HCT116 (cell line): ENCODE data around the gene BAG1. TPM values are rescaled to one million over a fixed set of nuclear protein-coding genes. Genes with fewer than 3 reads are reported as not detected.

Experiments
- ATAC-seq: fragments of 200-7000 bp; cut with Tn5 transposase; 2 replicates; pipeline ENCODE4 v1.9.1; 2020; ENCODE audit warnings: mild to moderate bottlenecking, moderate library complexity
- BruUV-seq: library from RNA; stranded (reverse); fragments of 400-500 nt; replicated peaks from 2 replicates; lab custom pipeline; 2021; lab: Mats Ljungman, UMichigan
- CTCF ChIA-PET: fragments of 300-600 bp; sonication (Branson Sonifier 250); formaldehyde crosslinking; loops from one replicate; lab custom pipeline; 2021; ENCODE audit warnings: antibody characterized with exemption; lab: Charles Lee
- POLR2A ChIA-PET: fragments of 300-600, 350-600 bp; sonication (Branson Sonifier 250); formaldehyde crosslinking; loops from one replicate; lab custom pipeline; 2021; ENCODE audit warnings: antibody characterized with exemption; lab: Charles Lee
- RAD21 ChIA-PET, 2 experiments: fragments of 300-600 bp; sonication (Branson Sonifier 250); formaldehyde crosslinking; loops; one replicate each; lab custom pipeline; 2023; ENCODE audit warnings: low total read pairs in 2 of 2; ENCODE audit not compliant: uncharacterized antibody in 2 of 2, unreplicated experiment in 2 of 2, low non-redundant PET in 1 of 2; lab: Charles Lee
- DNase-seq: peaks from one replicate; pipeline ENCODE4 v3.0.0-alpha.2; 2010; ENCODE audit warnings: low read depth, low spot score
- H2AFZ ChIP-seq: fragments of 200-600 bp; shearing (Covaris generic), sonication (generic); 2 replicates; pipeline ENCODE4 v1.6.1; 2017; ENCODE audit warnings: low read depth, mixed run types, mixed read lengths, antibody characterized with exemption, low read length; ENCODE audit not compliant: poor library complexity, severe bottlenecking
- H3K27ac ChIP-seq: 2 replicates; pipeline ENCODE4 v1.5.1; 2012; ENCODE audit warnings: low read depth, low read length
- H3K27me3 ChIP-seq: fragments of 200-600 bp; sonication (generic); 2 replicates; pipeline ENCODE4 v1.6.1; 2016; ENCODE audit warnings: mixed run types, low read length, mixed read lengths; ENCODE audit not compliant: insufficient read depth
- H3K36me3 ChIP-seq, 2 experiments: fragments of 200-500 bp in 1 of 2; fragments of 200-600 bp in 1 of 2; sonication (Bioruptor generic) in 1 of 2; sonication (generic) in 1 of 2; 2 replicates each; pipeline versions ENCODE4 v1.5.1 to v1.6.1; 2014 to 2016; ENCODE audit warnings: low read length in 2 of 2, inconsistent platforms in 1 of 2, mixed read lengths in 1 of 2, mixed run types in 1 of 2; ENCODE audit not compliant: insufficient read depth in 2 of 2, control insufficient read depth in 1 of 2
- H3K4me1 ChIP-seq, 2 experiments: fragments of 200-600 bp in 1 of 2; sonication (generic) in 1 of 2; 2 replicates each; pipeline versions ENCODE4 v1.5.1 to v1.6.1; 2012 to 2017; ENCODE audit warnings: low read length in 2 of 2, inconsistent platforms in 1 of 2, mild to moderate bottlenecking in 1 of 2, mixed read lengths in 1 of 2, mixed run types in 1 of 2, moderate library complexity in 1 of 2; ENCODE audit not compliant: insufficient read depth in 2 of 2, control insufficient read depth in 1 of 2
- H3K4me2 ChIP-seq: fragments of 200-600 bp; sonication (generic); 2 replicates; pipeline ENCODE4 v1.6.1; 2017; ENCODE audit warnings: mixed run types, low read length, mixed read lengths
- H3K4me3 ChIP-seq, 2 experiments: fragments of 200-600 bp in 1 of 2; sonication (generic) in 1 of 2; replicated peaks in 1 of 2; 2 replicates each; pipeline ENCODE4 v1.5.1; 2011 to 2016; ENCODE audit warnings: low read length in 2 of 2, control low read depth in 1 of 2, low read depth in 1 of 2, mild to moderate bottlenecking in 1 of 2, mixed read lengths in 1 of 2, mixed run types in 1 of 2
- H3K79me2 ChIP-seq: fragments of 200-600 bp; sonication (generic); 2 replicates; pipeline ENCODE4 v1.6.1; 2017; ENCODE audit warnings: mild to moderate bottlenecking, mixed run types, low read length, moderate library complexity, mixed read lengths; ENCODE audit not compliant: insufficient read depth
- H3K9ac ChIP-seq: fragments of 200-600 bp; sonication (generic); 2 replicates; pipeline ENCODE4 v1.6.1; 2016; ENCODE audit warnings: low read length, mixed read lengths
- H3K9me2 ChIP-seq: fragments of 200-600 bp; sonication (generic), shearing (Covaris generic); 2 replicates; pipeline ENCODE4 v1.6.1; 2017; ENCODE audit warnings: mixed run types, mild to moderate bottlenecking, moderate library complexity; ENCODE audit not compliant: insufficient read depth
- H3K9me3 ChIP-seq, 2 experiments: fragments of 200-500 bp in 1 of 2; fragments of 200-600 bp in 1 of 2; sonication (Bioruptor generic) in 1 of 2; sonication (generic) in 1 of 2; 2 replicates each; pipeline ENCODE4 v1.6.1; 2014 to 2017; ENCODE audit warnings: low read length in 2 of 2, mixed read lengths in 2 of 2, inconsistent platforms in 1 of 2, low read depth in 1 of 2, mild to moderate bottlenecking in 1 of 2, mixed run types in 1 of 2, moderate library complexity in 1 of 2; ENCODE audit not compliant: control insufficient read depth in 1 of 2, insufficient read depth in 1 of 2
- H4K20me1 ChIP-seq: fragments of 200-600 bp; sonication (generic), shearing (Covaris generic); 2 replicates; pipeline ENCODE4 v1.6.1; 2017; ENCODE audit warnings: mixed run types, mild to moderate bottlenecking, moderate library complexity; ENCODE audit not compliant: insufficient read depth
- EZH2phosphoT487 ChIP-seq: fragments of 200-600 bp; IDR thresholded peaks from 2 replicates; pipeline ENCODE4 v1.6.1; 2018; ENCODE audit warnings: antibody characterized with exemption, borderline replicate concordance
- FOSL1 ChIP-seq: IDR thresholded peaks from 2 replicates; pipeline ENCODE4 v1.6.1; 2012; ENCODE audit warnings: low read depth
- TCF7L2 ChIP-seq: IDR thresholded peaks from 2 replicates; pipeline ENCODE4 v1.7.0; 2011; ENCODE audit warnings: borderline replicate concordance, inconsistent platforms; ENCODE audit not compliant: insufficient read depth, insufficient read length; ENCODE audit errors: extremely low read depth
- ZFX ChIP-seq: fragments of 450-650 bp; IDR thresholded peaks from 2 replicates; pipeline ENCODE4 v1.6.1; 2017
- intact Hi-C: fragments of 100-400 bp; cut with micrococcal nuclease; formaldehyde crosslinking; loops from 2 replicates; pipeline ENCODE4 v1.10.0; 2022
- total RNA-seq: library from RNA; stranded (reverse); gene quantifications from one replicate; pipeline ENCODE4 v1.2.1, GENCODE V29; 2021; ENCODE audit not compliant: unreplicated experiment

Gene BAG1
- total RNA-seq, 1 experiment from 2014 or later, result 58.2 TPM

GRCh38 chr9:33300546-33300945 lies 36.0 kb upstream of the BAG1 start:
- H3K9me3 ChIP-seq, result no peaks in the 10 kb centered on the region
- ATAC-seq (no peak), DNase-seq (no peak)
- ChIA-PET CTCF (no interaction called here), RAD21 (no interaction called here), POLR2A (interaction anchor here (1.5 kb wide), 1 partner anchor 10 kb away, joined by 3 read pairs; the partner anchor contains the start of gene NFX1)
- H3K79me2 ChIP-seq, result peaks cover 83% of the 10 kb centered on the region
- H3K4me2 ChIP-seq, result no peak overlapping the region
- no TSS peak for BruUV-seq
- no peaks in the 10 kb centered on the region for H3K27me3 ChIP-seq
- H2AFZ ChIP-seq, result no peak overlapping the region
- no peaks in the 10 kb centered on the region for H3K4me1 ChIP-seq
- no peak overlapping the region for H3K27ac ChIP-seq
- no peaks in the 10 kb centered on the region for H3K9me2 ChIP-seq
- H3K4me3 ChIP-seq, result no peak overlapping the region
- intact Hi-C loops, result no loop called here
- TF ChIP-seq ZFX, result no peak
- no peak for TF ChIP-seq EZH2phosphoT487
- TF ChIP-seq FOSL1, result no peak
- no peaks in the 10 kb centered on the region for H4K20me1 ChIP-seq
- H3K9ac ChIP-seq, result no peak overlapping the region
- H3K36me3 ChIP-seq, result peaks cover 71 to 73% of the 10 kb centered on the region in 2 experiments

DNA sequence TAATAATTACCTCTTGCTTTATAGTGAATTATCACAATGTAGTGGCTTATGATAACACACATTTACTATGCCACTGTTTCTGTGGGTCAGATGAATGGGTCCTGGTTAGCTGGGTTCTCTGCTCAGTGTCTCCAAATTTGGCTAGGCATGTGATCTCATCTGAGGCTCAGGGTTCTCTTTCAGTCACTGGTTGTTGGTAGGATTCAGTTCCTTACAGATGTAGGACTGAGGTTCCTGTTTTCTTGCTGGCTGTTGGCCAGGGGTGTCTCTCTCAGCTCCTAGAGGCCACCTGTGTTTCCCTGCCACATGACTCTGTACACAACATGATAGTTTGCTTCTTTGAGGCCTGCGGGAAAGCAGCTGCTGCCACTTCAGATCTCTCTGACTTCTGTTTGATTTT lies 32.9 kb upstream of the BAG1 start:
- no peaks in the 10 kb centered on the region for H3K9me3 ChIP-seq
- H3K27ac ChIP-seq, result no peak overlapping the region
- H4K20me1 ChIP-seq, result no peaks in the 10 kb centered on the region
- no peak overlapping the region for H2AFZ ChIP-seq
- no TSS peak for BruUV-seq
- DNase-seq (no peak), ATAC-seq (no peak)
- no peak for TF ChIP-seq TCF7L2
- TF ChIP-seq, all 23 proteins: peak for 0
- Histone ChIP-seq H3K27me3 (no peaks in the 10 kb centered on the region), H3K79me2 (peaks cover 92% of the 10 kb centered on the region), H3K9ac (no peak overlapping the region), H3K4me1 (no peaks in the 10 kb centered on the region), H3K4me3 (no peak overlapping the region), H3K4me2 (no peak overlapping the region), H3K9me2 (no peaks in the 10 kb centered on the region), H3K36me3 (peaks cover 61 to 65% of the 10 kb centered on the region in 2 experiments; a peak in 3 of 4 replicates)
- intact Hi-C loops, result no loop called here
- ChIA-PET CTCF (interaction anchor here (1.1 kb wide), 1 partner anchor 11 kb away, joined by 4 read pairs; no protein-coding TSS in a partner anchor), POLR2A (no interaction called here), RAD21 (no interaction called here)
